ENCODE measurements around the gene KNDC1. TPM values are rescaled to one million over a fixed set of nuclear protein-coding genes. Genes with fewer than 3 reads are reported as not detected.

The KNDC1 gene
- total RNA-seq, 1 experiment from 2014 or later: 15.7 TPM

GRCh38 chr10:133139551-133140065, 20.4 kb upstream of the KNDC1 start:
- no peak overlapping the region for H2BK15ac ChIP-seq (ENCODE audit: low read depth, low read length)
- no peak overlapping the region for H2BK20ac ChIP-seq (ENCODE audit: low read depth, low read length, poor library complexity, severe bottlenecking)
- no peak overlapping the region for H3K14ac ChIP-seq (ENCODE audit: insufficient read depth, low read length)
- H2BK12ac ChIP-seq (ENCODE audit: insufficient read length, low read depth, low read length): no peak overlapping the region
- no peak overlapping the region for H2AK5ac ChIP-seq (ENCODE audit: insufficient read length, low read length)
- no peaks in the 10 kb centered on the region for H4K20me1 ChIP-seq (ENCODE audit: control insufficient read depth, insufficient read depth, insufficient read length)
- WGBS (ENCODE audit: extremely low coverage, insufficient read length, low lambda C conversion rate): no CpG with 5 or more reads among the region's 17 CpGs
- H4K5ac ChIP-seq (ENCODE audit: insufficient read length, low read depth, low read length): no peak overlapping the region
- H4K91ac ChIP-seq (ENCODE audit: insufficient read length, low read depth, low read length): no peak overlapping the region
- peak; percentile 60 for DNase-seq
- H3K4ac ChIP-seq (ENCODE audit: low read depth, low read length): no peak overlapping the region
- Mint-ChIP-seq H3K4me3 (no peak overlapping the region), H3K4me1 (peaks cover 13 to 14% of the 10 kb centered on the region in 2 experiments), H3K36me3 (ENCODE audit: insufficient read depth in 1 of 3, low read depth in 3 of 3) (no peaks in the 10 kb centered on the region; a peak in 1 of 7 replicates), H3K9me3 (no peaks in the 10 kb centered on the region), H3K27me3 (ENCODE audit: low read depth) (no peaks in the 10 kb centered on the region), H3K27ac (peak overlapping the region in 1 of 3 experiments; percentile 73; a peak in 2 of 7 replicates)
- no peaks in the 10 kb centered on the region for H3K79me1 ChIP-seq (ENCODE audit: insufficient read depth, low read depth, low read length, poor library complexity, severe bottlenecking)
- H3K79me2 ChIP-seq (ENCODE audit: insufficient read depth, low read length): no peaks in the 10 kb centered on the region
- no peak overlapping the region for H3K56ac ChIP-seq (ENCODE audit: insufficient read length, low read depth, low read length)
- no peak overlapping the region for H3K18ac ChIP-seq (ENCODE audit: insufficient read length, low read depth, low read length)
- H3K23ac ChIP-seq (ENCODE audit: insufficient read length, low read depth, low read length): no peak overlapping the region
- H4K8ac ChIP-seq (replicated peaks; ENCODE audit: insufficient read length, low read depth, low read length): no peak overlapping the region
- TF ChIP-seq CTCF (conservative IDR thresholded peaks at IDR 0.05): no peak
- no peak overlapping the region for H2AFZ ChIP-seq (ENCODE audit: low read length)
- H3K27ac ChIP-seq (ENCODE audit: insufficient read length, low read depth, low read length): no peak overlapping the region
- H3K27me3 ChIP-seq (ENCODE audit: insufficient read depth, low read length): no peaks in the 10 kb centered on the region
- H3K9me3 ChIP-seq (ENCODE audit: control insufficient read depth, low read depth, low read length): no peaks in the 10 kb centered on the region
- H3K4me2 ChIP-seq (ENCODE audit: insufficient read depth, insufficient read length, low read length): no peak overlapping the region
- H3T11ph ChIP-seq (ENCODE audit: low read length): no peak overlapping the region
- H2BK120ac ChIP-seq (ENCODE audit: low read depth, low read length, poor library complexity, severe bottlenecking): no peak overlapping the region
- H3K4me1 ChIP-seq (ENCODE audit: insufficient read depth, low read length): peaks cover 1% of the 10 kb centered on the region; the same call in 1 of the 2 replicates
- H3K9ac ChIP-seq (ENCODE audit: extremely low read depth, insufficient read length, low read length): no peak overlapping the region
- no peaks in the 10 kb centered on the region for H3K23me2 ChIP-seq (ENCODE audit: insufficient read length, low read depth, low read length, poor library complexity, severe bottlenecking)
- no peak overlapping the region for H2BK5ac ChIP-seq (ENCODE audit: insufficient read length, low read length)

Measured in H9 (cell line).